B cell (primary cell): ENCODE measurements around the gene PLEKHG4B. TPM values are rescaled to one million over a fixed set of nuclear protein-coding genes. Genes with fewer than 3 reads are reported as not detected.

Experiments
- ATAC-seq: fragments of 200-7000 bp; cut with Tn5 transposase; one replicate; pipeline ENCODE4 v1.10.0; 2021; ENCODE audit warnings: low read depth, mild to moderate bottlenecking, moderate number of reproducible peaks, moderate library complexity
- CTCF ChIA-PET: fragments of 350-600 bp; sonication (Branson Sonifier 250); formaldehyde crosslinking; loops from one replicate; lab custom pipeline; 2021; ENCODE audit warnings: antibody characterized with exemption, inconsistent platforms; lab: Charles Lee
- POLR2A ChIA-PET: fragments of 350-600 bp; sonication (Branson Sonifier 250); formaldehyde crosslinking; loops from one replicate; lab custom pipeline; 2021; ENCODE audit warnings: antibody characterized with exemption; lab: Charles Lee
- DNase-seq: peaks from one replicate; pipeline ENCODE4 v3.0.0; 2013
- H2AFZ ChIP-seq: 2 replicates; pipeline ENCODE4 v1.6.1; 2012; ENCODE audit warnings: mild to moderate bottlenecking, low read depth, low read length; ENCODE audit not compliant: insufficient read depth, poor library complexity, severe bottlenecking
- H3K27ac ChIP-seq, 2 donors: 1 replicate in 1 of 2; 2 replicates in 1 of 2; pipeline ENCODE4 v1.5.1; 2012 to 2013; ENCODE audit warnings: low read length in 2 of 2, mild to moderate bottlenecking in 2 of 2, moderate library complexity in 1 of 2
- H3K27me3 ChIP-seq, 4 experiments: fragments of 200-600 bp in 1 of 4; sonication (generic) in 1 of 4; replicated peaks in 1 of 4; 1 replicate in 2 of 4; 2 replicates in 2 of 4; pipeline versions ENCODE4 v1.6.1 to v1.7.0; 2013 to 2016; ENCODE audit warnings: low read length in 3 of 4, mild to moderate bottlenecking in 2 of 4, mixed read lengths in 1 of 4, moderate library complexity in 1 of 4; ENCODE audit not compliant: insufficient read depth in 4 of 4, control insufficient read depth in 3 of 4; ENCODE audit errors: control extremely low read depth in 1 of 4
- H3K36me3 ChIP-seq, 2 experiments: replicated peaks in 1 of 2; 1 replicate in 1 of 2; 2 replicates in 1 of 2; pipeline versions ENCODE4 v1.6.1 to v1.7.1; 2013; ENCODE audit warnings: low read length in 1 of 2; ENCODE audit not compliant: insufficient read depth in 2 of 2, control insufficient read depth in 1 of 2; ENCODE audit errors: control extremely low read depth in 1 of 2, extremely low read depth in 1 of 2
- H3K4me1 ChIP-seq, 2 donors: fragments of 200-600 bp in 1 of 2; sonication (generic) in 1 of 2; 1 replicate in 1 of 2; 2 replicates in 1 of 2; pipeline versions ENCODE4 v1.5.1 to v1.6.1; 2013 to 2017; ENCODE audit warnings: low read length in 2 of 2; ENCODE audit not compliant: control insufficient read depth in 2 of 2, insufficient read depth in 2 of 2
- H3K4me2 ChIP-seq: replicated peaks from 2 replicates; pipeline ENCODE3; 2012; ENCODE audit warnings: mild to moderate bottlenecking, low read depth, low read length; ENCODE audit not compliant: poor library complexity, severe bottlenecking
- H3K4me3 ChIP-seq, 5 experiments: fragments of 200-600 bp in 1 of 5; sonication (generic) in 1 of 5; 1 replicate in 3 of 5; 2 replicates in 2 of 5; pipeline versions ENCODE4 v1.5.1 to v1.7.0; 2011 to 2016; ENCODE audit warnings: low read length in 4 of 5, mild to moderate bottlenecking in 4 of 5, low read depth in 2 of 5, control low read depth in 1 of 5, moderate library complexity in 1 of 5; ENCODE audit not compliant: insufficient read depth in 1 of 5; ENCODE audit errors: control extremely low read depth in 1 of 5, extremely low read depth in 1 of 5
- H3K79me2 ChIP-seq: fragments of 200-600 bp; sonication (generic); one replicate; pipeline ENCODE4 v1.6.0; 2016; ENCODE audit warnings: low read length; ENCODE audit not compliant: control insufficient read depth, insufficient read depth
- H3K9ac ChIP-seq: fragments of 200-600 bp; sonication (generic); 2 replicates; pipeline ENCODE4 v1.6.1; 2017; ENCODE audit warnings: mild to moderate bottlenecking, low read length, moderate library complexity
- H3K9me3 ChIP-seq, 3 donors: one replicate each; pipeline versions ENCODE4 v1.6.1 to v1.7.1; 2013; ENCODE audit warnings: low read length in 2 of 3; ENCODE audit not compliant: control insufficient read depth in 2 of 3, insufficient read depth in 1 of 3; ENCODE audit errors: control extremely low read depth in 1 of 3
- H4K20me1 ChIP-seq: 2 replicates; pipeline ENCODE4 v1.6.0; 2012; ENCODE audit warnings: mild to moderate bottlenecking, low read length; ENCODE audit not compliant: insufficient read depth, control insufficient read depth, poor library complexity, severe bottlenecking
- H3K27ac Mint-ChIP-seq: one replicate; pipeline ENCODE4 v1.8.0; 2021; ENCODE audit warnings: mixed read lengths
- H3K27me3 Mint-ChIP-seq: one replicate; pipeline ENCODE4 v1.8.0; 2021; ENCODE audit warnings: mixed read lengths
- H3K4me1 Mint-ChIP-seq: one replicate; pipeline ENCODE4 v1.8.0; 2021; ENCODE audit warnings: mixed read lengths
- H3K4me3 Mint-ChIP-seq: one replicate; pipeline ENCODE4 v1.8.0; 2021; ENCODE audit warnings: mixed read lengths
- H3K9me3 Mint-ChIP-seq: one replicate; pipeline ENCODE4 v1.8.0; 2022; ENCODE audit warnings: mixed read lengths; ENCODE audit not compliant: insufficient read depth
- EZH2 ChIP-seq: IDR thresholded peaks from 2 replicates; pipeline ENCODE4 v1.6.1; 2012; ENCODE audit warnings: borderline replicate concordance, low read depth, mild to moderate bottlenecking, moderate library complexity, low read length; ENCODE audit not compliant: insufficient read depth, poor library complexity, severe bottlenecking
- WGBS: methylation state at CpG from one replicate; pipeline ENCODE4 v1.1.5; 2013; ENCODE audit warnings: missing lambda C conversion rate; ENCODE audit not compliant: insufficient coverage; 5-methylcytosine and 5-hydroxymethylcytosine counted together
- intact Hi-C: fragments of 100-400 bp; cut with micrococcal nuclease; formaldehyde crosslinking; loops from one replicate; pipeline ENCODE4 v1.10.0; 2022
- polyA plus RNA-seq: library from polyadenylated mRNA; depleted of rRNA; stranded (reverse); fragments of >200 nt; gene quantifications from 2 replicates; pipeline ENCODE4 v1.2.3, GENCODE V29; 2012
- total RNA-seq, 2 donors: library from RNA; stranded (reverse); fragments of 120-200 nt in 1 of 2; gene quantifications; 1 replicate in 1 of 2; 2 replicates in 1 of 2; pipeline versions ENCODE4 v1.2.3 to v1.2.4, GENCODE V29; 2013 to 2022
- TF ChIP-seq, protein P1 (sequence below): fragments of 200-600 bp; IDR thresholded peaks from one replicate; pipeline ENCODE4 v1.8.0; 2022; ENCODE audit warnings: antibody characterized with exemption, mild to moderate bottlenecking

The PLEKHG4B gene
- total and polyA plus RNA-seq, 2 donors (not counting 1 experiment from before 2014, with no cell fraction given), result not detected

DNA sequence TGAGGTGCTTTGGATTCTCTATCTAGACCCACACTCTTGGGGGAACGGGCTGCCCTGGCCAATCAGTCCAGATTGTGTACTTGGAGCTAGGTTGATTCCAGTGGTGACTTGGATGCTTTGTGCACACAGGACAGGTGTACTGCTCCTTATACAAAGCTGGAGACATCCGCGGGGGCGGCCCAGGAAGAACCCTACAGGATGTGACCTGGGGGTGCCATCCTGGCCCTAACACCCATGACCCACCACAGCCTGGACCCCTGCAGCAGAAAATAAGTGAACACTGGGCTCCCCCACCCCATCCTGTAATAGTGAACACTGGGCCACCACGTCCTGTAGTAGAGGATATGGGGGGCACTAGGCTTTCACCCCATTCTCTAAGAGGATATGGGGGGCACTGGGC lies 12.1 kb upstream of the PLEKHG4B start:
- Histone ChIP-seq H3K4me3 (no peak overlapping the region), H3K9ac (no peak overlapping the region), H2AFZ (no peak overlapping the region), H3K4me2 (no peak overlapping the region), H3K9me3 (no peaks in the 10 kb centered on the region), H3K4me1 (no peaks in the 10 kb centered on the region), H3K36me3 (no peaks in the 10 kb centered on the region), H3K79me2 (no peaks in the 10 kb centered on the region), H3K27me3 (no peaks in the 10 kb centered on the region), H4K20me1 (no peaks in the 10 kb centered on the region), H3K27ac (no peak overlapping the region)
- Mint-ChIP-seq H3K27me3 (peaks cover 21% of the 10 kb centered on the region), H3K4me3 (no peak overlapping the region), H3K27ac (no peak overlapping the region), H3K9me3 (no peaks in the 10 kb centered on the region), H3K4me1 (no peaks in the 10 kb centered on the region)
- TF ChIP-seq, protein P1, sequence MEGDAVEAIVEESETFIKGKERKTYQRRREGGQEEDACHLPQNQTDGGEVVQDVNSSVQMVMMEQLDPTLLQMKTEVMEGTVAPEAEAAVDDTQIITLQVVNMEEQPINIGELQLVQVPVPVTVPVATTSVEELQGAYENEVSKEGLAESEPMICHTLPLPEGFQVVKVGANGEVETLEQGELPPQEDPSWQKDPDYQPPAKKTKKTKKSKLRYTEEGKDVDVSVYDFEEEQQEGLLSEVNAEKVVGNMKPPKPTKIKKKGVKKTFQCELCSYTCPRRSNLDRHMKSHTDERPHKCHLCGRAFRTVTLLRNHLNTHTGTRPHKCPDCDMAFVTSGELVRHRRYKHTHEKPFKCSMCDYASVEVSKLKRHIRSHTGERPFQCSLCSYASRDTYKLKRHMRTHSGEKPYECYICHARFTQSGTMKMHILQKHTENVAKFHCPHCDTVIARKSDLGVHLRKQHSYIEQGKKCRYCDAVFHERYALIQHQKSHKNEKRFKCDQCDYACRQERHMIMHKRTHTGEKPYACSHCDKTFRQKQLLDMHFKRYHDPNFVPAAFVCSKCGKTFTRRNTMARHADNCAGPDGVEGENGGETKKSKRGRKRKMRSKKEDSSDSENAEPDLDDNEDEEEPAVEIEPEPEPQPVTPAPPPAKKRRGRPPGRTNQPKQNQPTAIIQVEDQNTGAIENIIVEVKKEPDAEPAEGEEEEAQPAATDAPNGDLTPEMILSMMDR, result no peak
- TF ChIP-seq EZH2, result no peak
- intact Hi-C loops, result no loop called here
- DNase-seq (no peak), ATAC-seq (no peak)
- 89% methylated on average over 3 of the region's 5 CpGs for WGBS
- ChIA-PET POLR2A (no interaction called here), CTCF (no interaction called here)

DNA sequence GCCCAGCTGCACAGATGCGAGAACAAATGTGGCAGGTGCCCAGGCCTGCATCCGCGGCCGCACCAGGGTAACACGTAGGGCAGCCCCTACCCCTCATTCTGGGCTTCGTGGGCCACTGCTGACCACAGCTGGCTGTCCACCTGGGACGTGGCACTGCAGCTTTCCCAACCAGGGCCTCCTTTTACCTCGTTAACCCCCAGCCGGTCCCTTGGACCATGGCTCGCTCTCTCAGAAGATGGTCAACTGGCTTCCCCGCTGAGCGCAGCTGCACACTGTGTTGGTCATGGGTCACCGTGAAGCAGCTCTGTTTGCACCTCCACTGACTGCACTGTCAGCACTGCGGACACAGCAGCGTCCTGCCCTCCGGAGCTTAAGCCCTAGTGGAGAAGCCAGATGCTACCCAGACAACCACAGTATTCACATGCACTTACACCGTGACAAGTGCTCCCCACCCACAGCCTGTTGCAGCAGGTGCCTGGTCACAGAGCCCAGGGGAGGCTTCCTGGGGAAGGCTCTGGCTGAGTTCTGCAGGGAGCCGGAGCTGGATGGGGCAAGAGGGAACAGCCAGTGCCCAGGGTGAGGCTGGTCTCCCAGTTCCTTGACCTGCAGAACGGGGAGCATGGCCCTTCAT lies 10.5 kb upstream of the PLEKHG4B start:
- peaks cover 14% of the 10 kb centered on the region for H3K27me3 Mint-ChIP-seq
- no peak overlapping the region for H3K27ac Mint-ChIP-seq
- H4K20me1 ChIP-seq, result no peaks in the 10 kb centered on the region
- no peak overlapping the region for H3K9ac ChIP-seq
- no peak overlapping the region for H3K27ac ChIP-seq
- 92% methylated on average over 15 of the region's 19 CpGs for WGBS
- DNase-seq, result no peak
- H3K9me3 Mint-ChIP-seq, result no peaks in the 10 kb centered on the region
- H3K4me2 ChIP-seq, result no peak overlapping the region
- H3K4me3 Mint-ChIP-seq, result no peak overlapping the region
- H3K4me1 Mint-ChIP-seq, result no peaks in the 10 kb centered on the region
- no peaks in the 10 kb centered on the region for H3K36me3 ChIP-seq
- POLR2A ChIA-PET, result no interaction called here
- TF ChIP-seq, protein P1, result no peak
- no peak for TF ChIP-seq EZH2
- no peaks in the 10 kb centered on the region for H3K4me1 ChIP-seq
- intact Hi-C loops, result no loop called here
- no peaks in the 10 kb centered on the region for H3K79me2 ChIP-seq
- H3K27me3 ChIP-seq, result no peaks in the 10 kb centered on the region
- CTCF ChIA-PET, result no interaction called here
- H3K4me3 ChIP-seq, result no peak overlapping the region
- ATAC-seq, result no peak
- no peak overlapping the region for H2AFZ ChIP-seq
- no peaks in the 10 kb centered on the region for H3K9me3 ChIP-seq
